Activated naive CD4-positive, alpha-beta T cell treated with anti-CD3 and anti-CD28 coated beads, Interleukin-2, amount 50 U/mL, for 24 hours (primary cell): Measurements from ENCODE around the gene LARP7.
"Not testable (repeated sequence)": the region's sequence is repeated elsewhere in the genome, so short reads cannot be mapped to it uniquely, and the experiment has no call there.

Experiments used
- H3K27ac Mint-ChIP-seq: one replicate; pipeline ENCODE4 v1.8.0; 2021; ENCODE audit warnings: mild to moderate bottlenecking, mixed read lengths
- H3K27me3 Mint-ChIP-seq: one replicate; pipeline ENCODE4 v1.8.0; 2021; ENCODE audit warnings: mixed read lengths
- H3K36me3 Mint-ChIP-seq: one replicate; pipeline ENCODE4 v1.8.0; 2021; ENCODE audit warnings: mixed read lengths
- H3K4me1 Mint-ChIP-seq: one replicate; pipeline ENCODE4 v1.8.0; 2021; ENCODE audit warnings: mixed read lengths
- H3K4me3 Mint-ChIP-seq: one replicate; pipeline ENCODE4 v1.8.0; 2021; ENCODE audit warnings: mild to moderate bottlenecking, mixed read lengths
- H3K9me3 Mint-ChIP-seq: one replicate; pipeline ENCODE4 v1.8.0; 2021; ENCODE audit warnings: mixed read lengths

The LARP7 gene

DNA sequence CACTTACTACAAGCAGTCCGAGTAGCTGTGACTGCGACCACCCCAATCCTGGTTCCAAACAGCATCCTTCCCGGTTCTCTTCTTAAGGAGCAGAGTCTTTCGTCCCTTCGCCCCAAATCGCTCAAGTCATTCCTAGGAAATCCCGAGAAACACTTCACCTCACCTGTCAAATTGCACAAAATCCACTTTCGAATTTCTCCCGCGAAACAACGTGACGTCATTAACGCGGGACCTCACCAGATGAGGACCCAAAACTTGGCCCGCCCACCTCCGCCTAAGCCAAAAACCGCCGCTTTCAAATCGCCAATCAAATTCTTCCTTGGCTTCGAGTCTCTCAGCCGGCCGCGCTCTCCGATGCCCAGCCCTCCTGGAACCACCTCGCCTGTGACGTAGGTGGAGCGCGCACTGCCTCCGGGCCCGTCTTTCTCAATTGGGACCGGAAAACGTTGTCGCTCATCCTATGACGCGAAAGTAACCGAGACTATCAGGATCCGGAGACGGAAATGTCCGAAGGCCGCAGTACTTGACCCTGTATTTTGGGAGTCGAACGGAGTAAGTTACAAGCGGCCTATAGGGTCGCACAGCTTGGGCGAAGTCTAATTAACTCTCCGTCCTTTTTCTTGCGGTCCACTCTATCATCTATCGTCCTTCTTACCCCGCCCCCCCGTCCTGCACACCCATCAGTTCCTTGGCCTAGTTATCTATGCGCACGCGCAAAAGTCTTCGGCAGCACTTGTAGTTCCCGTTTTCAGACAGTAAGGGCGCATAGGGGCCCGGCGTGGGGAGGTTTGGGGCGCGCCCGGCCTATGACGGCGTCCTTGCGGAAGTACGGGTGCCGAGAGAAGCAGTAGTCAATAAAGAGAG, at the start of gene LARP7, which contains the start of gene ZGRF1:
LARP7 (plus strand) TSS at position 456 of the 864 bp plus-strand sequence. CDS start 7,527 bp downstream, outside the sequence.
ZGRF1 (minus strand) TSS at position 222 of the 864 bp plus-strand sequence. CDS start 3,733 bp downstream, outside the sequence.
- H3K27me3 Mint-ChIP-seq = no peaks in the 10 kb centered on the region
- H3K4me3 Mint-ChIP-seq = no peak within 1 kb of the TSS
- peaks cover 27% of the 10 kb centered on the region for H3K4me1 Mint-ChIP-seq
- H3K9me3 Mint-ChIP-seq = no peaks in the 10 kb centered on the region
- peak within 1 kb of the TSS; percentile 68 for H3K27ac Mint-ChIP-seq
- peaks cover 3% of the 10 kb centered on the region for H3K36me3 Mint-ChIP-seq

DNA sequence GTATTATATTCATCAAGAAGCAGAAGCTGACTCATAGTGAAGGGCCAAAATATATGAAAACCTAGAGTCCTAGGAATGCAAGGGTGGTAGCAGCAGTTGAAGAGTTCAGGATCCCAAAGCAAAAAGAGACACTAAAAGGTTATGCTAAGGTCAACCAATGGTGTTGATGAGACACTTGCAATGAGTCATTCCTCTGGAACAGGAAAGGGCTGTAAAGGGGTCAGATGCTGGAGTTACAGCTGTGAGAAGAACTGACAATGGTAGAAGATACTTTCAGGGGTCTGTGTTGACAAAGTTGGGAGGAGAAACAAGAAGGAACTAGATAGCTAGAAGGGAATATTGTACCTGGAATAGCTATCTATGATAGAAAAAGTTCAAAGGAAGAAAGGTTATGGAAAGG, 47.7 kb upstream of the LARP7 start:
- Mint-ChIP-seq H3K4me1 (no peaks in the 10 kb centered on the region), H3K36me3 (peaks cover 11% of the 10 kb centered on the region), H3K4me3 (no peak overlapping the region), H3K9me3 (peaks cover 5% of the 10 kb centered on the region), H3K27me3 (no peaks in the 10 kb centered on the region), H3K27ac (no peak overlapping the region)

- H3K36me3 Mint-ChIP-seq = peaks cover 14% of the 10 kb centered on the region
- no peak overlapping the region for H3K27ac Mint-ChIP-seq
- H3K27me3 Mint-ChIP-seq = no peaks in the 10 kb centered on the region
- peaks cover 5% of the 10 kb centered on the region for H3K9me3 Mint-ChIP-seq
- H3K4me3 Mint-ChIP-seq = no peak overlapping the region
- H3K4me1 Mint-ChIP-seq = no peaks in the 10 kb centered on the region
These were observed 45.4 kb upstream of the LARP7 start for GRCh38 chr4:112591593-112591992.

DNA sequence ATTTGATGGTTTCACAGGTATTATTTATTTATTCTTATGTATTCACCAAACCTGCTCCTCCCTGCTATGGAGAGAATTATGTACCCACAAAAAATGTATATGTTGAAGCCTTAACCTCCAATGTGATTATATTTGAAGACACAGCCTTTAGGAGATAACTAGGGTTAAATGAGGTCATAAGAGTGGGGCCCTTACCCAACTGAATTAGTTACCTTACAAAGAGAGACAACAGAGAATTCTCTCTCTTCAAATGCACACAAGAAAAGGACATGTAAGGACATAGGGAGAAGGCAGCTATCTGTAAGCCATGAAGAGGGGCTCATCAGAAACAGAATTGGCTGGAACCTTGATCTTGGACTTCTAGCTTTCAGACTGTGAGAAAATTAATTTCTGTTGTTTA, 44.2 kb upstream of the LARP7 start:
- Mint-ChIP-seq H3K4me1 (no peaks in the 10 kb centered on the region), H3K27ac (no peak overlapping the region), H3K27me3 (no peaks in the 10 kb centered on the region), H3K4me3 (no peak overlapping the region), H3K36me3 (peaks cover 11% of the 10 kb centered on the region), H3K9me3 (peaks cover 5% of the 10 kb centered on the region)

GRCh38 chr4:112593438-112594133, 43.4 kb upstream of the LARP7 start:
- Mint-ChIP-seq H3K4me1 (no peaks in the 10 kb centered on the region), H3K27me3 (no peaks in the 10 kb centered on the region), H3K27ac (no peak overlapping the region), H3K36me3 (peaks cover 11% of the 10 kb centered on the region), H3K9me3 (peaks cover 5% of the 10 kb centered on the region), H3K4me3 (no peak overlapping the region)

DNA sequence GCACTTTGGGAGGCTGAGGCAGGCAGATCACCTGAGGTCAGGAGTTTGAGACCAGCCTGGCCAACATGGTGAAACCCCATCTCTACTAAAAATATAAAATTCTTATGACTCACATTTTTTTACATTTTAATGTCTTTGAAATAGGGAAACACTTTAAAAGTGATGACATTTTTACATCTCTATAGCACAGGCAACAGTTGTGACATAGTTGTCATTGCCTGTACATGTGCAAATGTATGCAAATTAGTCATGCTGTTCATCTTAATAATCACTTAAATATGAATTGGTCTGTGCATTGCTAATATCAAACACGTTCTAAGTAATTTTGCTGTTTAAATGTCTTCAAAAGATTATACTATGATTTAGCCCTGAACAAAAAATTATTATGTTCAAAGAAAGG, 42.0 kb upstream of the LARP7 start:
- no peak overlapping the region for H3K4me3 Mint-ChIP-seq
- no peaks in the 10 kb centered on the region for H3K4me1 Mint-ChIP-seq
- H3K27me3 Mint-ChIP-seq = no peaks in the 10 kb centered on the region
- peaks cover 5% of the 10 kb centered on the region for H3K9me3 Mint-ChIP-seq
- H3K27ac Mint-ChIP-seq = no peak overlapping the region
- H3K36me3 Mint-ChIP-seq = peaks cover 8% of the 10 kb centered on the region

GRCh38 chr4:112604589-112604988, 32.4 kb upstream of the LARP7 start:
- Mint-ChIP-seq H3K36me3 (peaks cover 1% of the 10 kb centered on the region), H3K27me3 (no peaks in the 10 kb centered on the region), H3K4me1 (no peaks in the 10 kb centered on the region), H3K27ac (no peak overlapping the region), H3K4me3 (no peak overlapping the region), H3K9me3 (no peaks in the 10 kb centered on the region)

GRCh38 chr4:112612814-112613213, 24.1 kb upstream of the LARP7 start:
- H3K4me1 Mint-ChIP-seq, H3K27me3 Mint-ChIP-seq, H3K9me3 Mint-ChIP-seq, H3K27ac Mint-ChIP-seq, H3K36me3 Mint-ChIP-seq, H3K4me3 Mint-ChIP-seq: not testable (repeated sequence)

DNA sequence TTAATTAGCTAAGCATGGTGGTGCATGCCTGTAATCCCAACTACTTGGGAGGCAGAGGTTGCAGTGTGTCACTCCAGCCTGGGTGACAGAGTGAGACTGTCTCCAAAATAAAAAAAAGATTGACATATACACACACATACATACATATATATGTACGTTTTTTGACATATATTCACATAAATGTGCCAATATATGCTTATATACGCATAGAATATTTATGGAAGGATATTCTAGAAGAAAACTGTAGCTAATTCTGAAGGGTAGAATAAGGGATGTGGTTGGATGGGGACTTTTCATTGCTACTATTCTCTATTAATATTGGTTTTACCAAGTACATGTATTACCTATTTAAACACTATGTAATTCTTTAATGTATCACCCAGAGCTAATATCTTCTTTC, 20.0 kb upstream of the LARP7 start:
- Mint-ChIP-seq H3K36me3 (peaks cover 11% of the 10 kb centered on the region), H3K4me3 (no peak overlapping the region), H3K27me3 (no peaks in the 10 kb centered on the region), H3K4me1 (no peaks in the 10 kb centered on the region), H3K27ac (no peak overlapping the region), H3K9me3 (no peaks in the 10 kb centered on the region)

DNA sequence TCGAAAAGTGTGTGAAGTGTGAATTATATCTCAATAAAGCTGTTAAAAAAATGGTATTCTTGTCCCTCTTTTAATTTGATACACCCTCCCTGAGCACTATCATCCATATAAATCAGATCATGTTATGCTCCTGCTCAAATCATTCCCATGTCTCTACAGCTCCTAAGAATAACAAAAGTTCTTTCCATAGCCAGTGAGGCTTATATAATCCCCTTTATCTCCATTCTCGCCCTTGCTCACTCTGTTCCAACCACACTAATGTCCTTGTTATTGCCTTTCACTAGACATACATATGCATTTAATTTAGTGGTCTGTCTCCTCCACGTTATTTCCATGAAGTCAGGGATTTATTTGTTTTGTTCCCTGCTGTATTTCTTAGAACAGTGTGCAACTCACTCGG, 10.7 kb upstream of the LARP7 start:
- no peaks in the 10 kb centered on the region for H3K9me3 Mint-ChIP-seq

GRCh38 chr4:112633477-112634235, 3.3 kb upstream of the LARP7 start:
- H3K36me3 Mint-ChIP-seq = no peaks in the 10 kb centered on the region
- no peaks in the 10 kb centered on the region for H3K9me3 Mint-ChIP-seq
- no peak overlapping the region for H3K4me3 Mint-ChIP-seq
- no peak overlapping the region for H3K27ac Mint-ChIP-seq
- H3K4me1 Mint-ChIP-seq = peaks cover 6% of the 10 kb centered on the region
- H3K27me3 Mint-ChIP-seq = no peaks in the 10 kb centered on the region

More for the DNA sequence above, 10.7 kb upstream of the LARP7 start:
- no peak overlapping the region for H3K4me3 Mint-ChIP-seq
- H3K4me1 Mint-ChIP-seq = no peaks in the 10 kb centered on the region
- no peaks in the 10 kb centered on the region for H3K27me3 Mint-ChIP-seq
- no peak overlapping the region for H3K27ac Mint-ChIP-seq
- H3K36me3 Mint-ChIP-seq = peaks cover 3% of the 10 kb centered on the region

DNA sequence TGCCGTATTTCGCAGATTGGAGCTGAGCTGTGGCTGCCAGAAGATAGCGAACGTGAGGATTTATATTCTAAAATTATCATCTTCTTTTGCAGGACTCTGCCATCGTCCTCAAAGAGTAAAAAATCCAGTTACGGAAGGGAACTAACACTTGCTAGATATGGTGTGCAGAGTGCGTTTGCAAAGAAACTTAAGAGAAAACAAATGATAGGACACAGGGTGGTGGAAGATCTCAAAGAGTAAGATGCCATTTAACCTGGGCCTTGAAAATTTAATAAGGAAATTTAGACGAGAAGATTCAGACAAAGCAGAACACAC, 566 bp downstream of the LARP7 start:
- Mint-ChIP-seq H3K4me3 (no peak overlapping the region), H3K9me3 (no peaks in the 10 kb centered on the region), H3K36me3 (peaks cover 3% of the 10 kb centered on the region), H3K4me1 (peaks cover 32% of the 10 kb centered on the region), H3K27ac (no peak overlapping the region), H3K27me3 (no peaks in the 10 kb centered on the region)

- Mint-ChIP-seq H3K9me3 (no peaks in the 10 kb centered on the region), H3K27me3 (no peaks in the 10 kb centered on the region), H3K27ac (peak overlapping the region; percentile 46), H3K36me3 (peaks cover 10% of the 10 kb centered on the region), H3K4me1 (peaks cover 34% of the 10 kb centered on the region), H3K4me3 (no peak overlapping the region)
These were observed 5.6 kb downstream of the LARP7 start for GRCh38 chr4:112642526-112642925.

DNA sequence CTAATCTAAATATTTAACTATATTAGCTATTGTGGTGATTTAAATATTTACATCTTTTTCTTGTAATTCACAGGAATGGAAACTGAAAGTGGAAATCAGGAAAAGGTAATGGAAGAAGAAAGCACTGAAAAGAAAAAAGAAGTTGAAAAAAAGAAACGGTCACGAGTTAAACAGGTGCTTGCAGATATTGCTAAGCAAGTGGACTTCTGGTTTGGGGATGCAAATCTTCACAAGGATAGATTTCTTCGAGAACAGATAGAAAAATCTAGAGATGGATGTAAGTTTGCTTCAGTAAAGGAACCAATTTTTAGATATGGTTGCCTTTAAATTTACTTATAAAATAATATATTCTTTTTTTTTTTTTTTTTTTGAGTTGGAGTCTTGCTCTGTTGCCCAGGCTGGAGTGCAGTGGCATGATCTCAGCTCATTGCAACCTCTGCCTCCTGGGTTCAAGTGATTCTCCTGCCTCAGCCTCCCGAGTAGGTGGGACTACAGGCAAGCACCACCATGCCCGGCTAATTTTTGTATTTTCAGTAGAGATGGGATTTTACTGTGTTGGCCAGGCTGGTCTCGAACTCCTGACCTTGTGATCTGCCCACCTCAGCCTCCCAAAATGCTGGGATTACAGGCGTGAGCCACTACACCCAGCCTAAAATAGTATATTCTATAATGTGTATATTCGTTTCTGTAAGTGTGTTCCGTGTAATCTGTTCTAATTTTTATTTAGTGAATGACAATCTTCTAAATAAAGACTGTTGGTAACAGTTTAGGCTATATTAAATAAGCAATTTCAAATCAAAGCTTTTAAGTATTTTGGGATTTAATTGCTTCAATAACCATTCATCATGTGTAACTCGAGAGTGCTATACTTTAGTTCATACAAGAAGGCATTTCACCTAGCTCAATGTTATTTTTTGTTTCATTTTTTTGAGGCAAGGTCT, 7.9 kb downstream of the LARP7 start:
- not testable (repeated sequence) for H3K27me3 Mint-ChIP-seq, H3K4me3 Mint-ChIP-seq, H3K9me3 Mint-ChIP-seq, H3K27ac Mint-ChIP-seq
- Mint-ChIP-seq H3K4me1 (peaks cover 28% of the 10 kb centered on the region), H3K36me3 (peaks cover 10% of the 10 kb centered on the region)
